ENCODE data around the gene PFN4. TPM values are rescaled to one million over a fixed set of nuclear protein-coding genes. Genes with fewer than 3 reads are reported as not detected.

The PFN4 gene, protein sequence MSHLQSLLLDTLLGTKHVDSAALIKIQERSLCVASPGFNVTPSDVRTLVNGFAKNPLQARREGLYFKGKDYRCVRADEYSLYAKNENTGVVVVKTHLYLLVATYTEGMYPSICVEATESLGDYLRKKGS
- total RNA-seq: not detected in 2 replicates

DNA sequence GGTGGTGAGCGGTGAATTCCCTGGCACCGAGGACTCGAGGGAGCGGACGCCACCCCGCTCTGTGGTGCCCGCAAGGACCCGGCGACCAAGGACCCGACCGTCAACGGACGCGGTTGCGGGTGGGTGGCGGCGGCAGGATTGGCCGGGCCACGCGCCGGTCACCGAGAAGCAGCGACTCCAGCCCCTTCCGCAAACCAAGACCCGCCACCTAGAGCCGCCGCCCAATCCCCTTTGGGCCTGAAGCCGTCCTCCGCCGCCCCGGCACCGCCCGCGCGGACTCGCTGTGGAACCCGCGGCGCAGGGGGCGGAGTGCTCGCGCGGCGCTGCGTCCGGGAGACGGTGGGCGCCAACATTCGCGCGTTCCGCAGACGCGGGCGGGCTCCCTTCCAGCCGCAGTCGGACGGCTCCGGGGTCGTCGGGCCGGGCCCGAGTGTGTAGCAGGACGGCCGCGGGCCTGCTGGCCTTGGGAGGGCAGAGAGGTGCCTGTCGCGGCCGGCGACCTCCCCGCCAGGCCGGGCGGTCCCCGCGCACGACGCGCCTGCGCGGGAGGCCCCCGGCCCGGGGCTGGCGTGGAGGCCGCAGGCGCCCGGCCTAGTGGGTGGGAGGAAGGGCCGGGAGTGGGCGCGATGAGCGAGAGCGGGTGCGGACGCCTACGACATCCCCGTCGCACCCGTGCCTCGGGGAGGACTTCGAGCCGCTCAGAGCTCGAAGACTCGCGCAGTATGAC is at the start of gene PFN4, which contains the start of gene FAM228B:
TSS of gene PFN4 (minus strand) at position 140 of the 727 bp plus-strand sequence. CDS start 799 bp downstream, outside the sequence.
TSS of gene FAM228B (plus strand) at position 275 of the 727 bp plus-strand sequence. CDS start 893 bp downstream, outside the sequence.

DNA sequence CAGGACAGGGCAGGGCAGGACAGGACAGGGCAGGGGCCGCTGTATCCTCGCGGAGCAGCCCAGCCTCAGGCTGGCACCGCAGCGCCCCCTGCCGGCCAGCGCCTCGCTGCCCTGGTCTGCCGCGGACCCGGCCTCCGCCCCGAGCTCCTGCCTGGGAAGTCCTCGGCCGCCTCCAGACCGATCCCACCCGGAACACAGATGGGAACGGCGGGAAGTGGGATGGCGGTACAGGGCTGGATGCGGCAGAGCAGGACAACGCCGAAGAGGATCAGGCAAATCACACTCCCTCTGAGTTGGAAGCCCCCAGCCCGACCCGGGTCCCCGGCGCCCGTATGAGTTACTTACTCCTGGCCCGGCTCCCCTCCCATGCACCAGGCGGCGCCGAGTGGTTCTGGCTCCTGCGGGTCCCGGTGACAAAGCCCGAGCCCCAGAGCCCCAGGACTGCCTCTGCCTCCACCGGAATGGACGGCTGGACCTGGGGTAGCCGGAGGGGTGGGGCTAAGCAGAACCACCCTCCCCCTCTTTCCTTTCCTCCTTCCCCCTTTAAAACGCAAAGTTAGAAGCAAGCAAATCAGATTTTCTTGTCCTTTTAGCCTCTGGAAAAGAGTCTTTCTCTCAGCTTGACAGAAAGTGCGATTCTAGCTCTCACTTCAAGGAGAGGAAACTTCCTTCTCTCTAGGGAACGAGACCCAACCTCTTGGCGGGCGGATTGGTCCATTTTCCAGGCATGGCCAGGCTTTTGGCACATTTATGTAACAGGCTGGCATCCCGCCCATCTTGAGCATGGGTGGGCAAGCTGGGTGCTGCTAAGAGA is 38.5 kb downstream of the PFN4 start, which contains the start of gene TP53I3:
TSS of gene TP53I3 (minus strand) at position 449 of the 814 bp plus-strand sequence. CDS start 508 bp downstream, outside the sequence.

DNA sequence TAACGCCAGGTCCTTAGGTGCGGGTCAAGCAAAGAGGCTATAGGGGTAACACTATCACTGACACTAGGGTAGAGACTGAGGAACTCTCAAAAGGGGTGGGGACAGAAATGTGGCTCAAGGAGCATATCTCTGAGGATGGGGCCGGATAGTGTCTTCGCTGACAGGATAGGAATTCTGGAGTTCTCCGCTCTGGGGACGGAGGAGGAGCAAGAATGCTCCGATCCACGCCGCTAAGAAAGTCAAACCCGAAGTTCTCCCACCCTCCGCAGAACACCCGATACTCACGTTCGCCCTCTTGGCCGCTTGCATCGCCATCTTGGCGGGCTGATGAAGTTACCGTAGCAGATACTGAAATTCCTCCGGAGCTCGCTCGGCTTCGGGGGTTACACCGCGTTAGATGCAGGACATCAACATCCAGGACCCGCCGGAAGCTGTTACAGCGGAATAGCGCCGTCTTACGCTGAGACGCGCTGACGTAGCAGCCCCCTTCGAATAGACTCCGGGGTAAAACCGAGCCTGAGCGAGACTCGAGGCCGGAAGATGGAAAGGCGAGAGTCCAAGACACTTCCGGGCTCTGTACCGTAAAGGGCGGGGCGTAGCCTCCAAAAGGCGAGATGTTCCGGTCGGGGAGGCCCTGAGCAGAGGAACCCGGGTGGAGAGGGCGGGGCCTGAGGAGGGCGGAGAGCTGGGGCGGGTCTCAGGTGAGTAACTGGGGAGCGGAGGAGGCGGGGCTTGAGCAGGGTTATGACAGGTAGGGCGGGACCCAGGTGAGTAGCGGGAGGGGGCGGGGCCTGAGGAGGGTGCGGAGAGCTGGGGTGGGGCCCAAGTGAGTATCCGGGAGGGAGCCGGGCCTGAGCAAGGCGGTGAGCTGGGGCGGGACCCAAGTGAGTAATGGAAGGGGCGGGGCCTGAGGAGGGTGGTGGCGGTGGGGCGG is 47.0 kb downstream of the PFN4 start, which contains the start of gene SF3B6:
TSS of gene SF3B6 (minus strand) at position 412 of the 934 bp plus-strand sequence. CDS start at position 315, 97 bp downstream.

Other genes with a start within 250 kb of the PFN4 start
- 3.2 and 5.3 TPM in 2 replicates for gene ATAD2B, start 196.2 kb downstream of the PFN4 start, total RNA-seq
- 10.1 and 11.5 TPM in 2 replicates for gene UBXN2A, start 182.9 kb downstream of the PFN4 start, total RNA-seq
- gene MFSD2B, start 113.2 kb downstream of the PFN4 start, total RNA-seq: 0.32 TPM in 1 of 2 replicates, not detected in the other
- gene WDCP, start 75.9 kb downstream of the PFN4 start, total RNA-seq: 6.1 and 9.6 TPM in 2 replicates
- gene FKBP1B, start 73.6 kb downstream of the PFN4 start, total RNA-seq: 19.3 and 21.5 TPM in 2 replicates
- gene SF3B6, start 47.0 kb downstream of the PFN4 start, total RNA-seq: 121 and 136 TPM in 2 replicates
- 39.7 and 55.1 TPM in 2 replicates for gene TP53I3, start 38.5 kb downstream of the PFN4 start, total RNA-seq
- gene FAM228B, start 135 bp upstream of the PFN4 start, total RNA-seq: 1.3 and 2.3 TPM in 2 replicates
- gene FAM228A, start 51.7 kb upstream of the PFN4 start, total RNA-seq: 1.1 TPM in 1 of 2 replicates, not detected in the other
- gene ITSN2, start 237.2 kb upstream of the PFN4 start, total RNA-seq: 19.9 and 22.0 TPM in 2 replicates